Measurements from ENCODE around the gene ABCA2.

The ABCA2 gene

GRCh38 chr9:137040568-137040967, 12.5 kb upstream of the ABCA2 start:
- no peak for DNase-seq (ENCODE audit: low read depth)
- TF ChIP-seq CTCF (conservative IDR thresholded peaks at IDR 0.05; ENCODE audit: low read depth, low read length): no peak

DNA sequence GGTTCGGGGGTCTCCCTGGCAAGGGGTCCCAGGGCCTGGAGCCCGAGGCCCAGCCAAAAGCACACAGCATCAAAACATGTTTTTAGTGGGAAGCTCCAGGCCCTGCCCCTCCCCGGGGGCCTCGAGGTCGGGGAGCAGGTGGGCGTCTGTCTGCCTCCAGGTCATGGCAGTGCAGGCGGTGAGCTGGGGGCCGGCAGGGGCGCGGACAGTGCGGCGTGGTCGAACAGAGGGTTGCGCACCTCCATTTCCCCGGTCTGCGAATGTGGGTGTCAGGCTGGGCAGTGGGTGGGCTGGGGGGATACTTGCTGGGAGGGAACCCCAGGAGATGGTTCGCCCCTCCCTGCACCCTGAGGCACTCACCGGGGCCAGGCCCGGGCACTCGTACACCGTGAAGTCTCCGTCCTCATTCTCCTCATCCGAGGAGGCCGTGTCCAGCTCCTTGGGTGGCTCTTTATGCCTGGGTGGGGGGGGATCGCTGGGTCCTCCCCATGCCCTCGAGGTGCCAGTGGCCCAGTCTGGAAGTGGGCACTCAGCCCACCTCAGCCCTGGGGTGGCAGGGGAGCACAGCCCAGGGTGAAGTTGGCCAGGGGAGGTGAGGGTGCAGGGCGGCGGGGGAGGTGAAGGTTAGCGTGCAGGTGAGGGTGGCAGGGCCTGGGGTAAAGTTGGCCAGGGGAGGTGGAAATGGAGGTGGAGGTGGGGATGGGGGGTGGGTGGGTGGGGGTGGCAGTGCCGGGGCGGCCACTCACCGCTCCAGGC, 11.8 kb upstream of the ABCA2 start:
- no peak for DNase-seq (ENCODE audit: low read depth)
- no peak overlapping the region for H3K4me3 ChIP-seq (ENCODE audit: low read depth, low read length)
- no peak for TF ChIP-seq CTCF (conservative IDR thresholded peaks at IDR 0.05; ENCODE audit: low read depth, low read length)

More at GRCh38 chr9:137040568-137040967, 12.5 kb upstream of the ABCA2 start:
- H3K4me3 ChIP-seq (ENCODE audit: low read depth, low read length): no peak overlapping the region

DNA sequence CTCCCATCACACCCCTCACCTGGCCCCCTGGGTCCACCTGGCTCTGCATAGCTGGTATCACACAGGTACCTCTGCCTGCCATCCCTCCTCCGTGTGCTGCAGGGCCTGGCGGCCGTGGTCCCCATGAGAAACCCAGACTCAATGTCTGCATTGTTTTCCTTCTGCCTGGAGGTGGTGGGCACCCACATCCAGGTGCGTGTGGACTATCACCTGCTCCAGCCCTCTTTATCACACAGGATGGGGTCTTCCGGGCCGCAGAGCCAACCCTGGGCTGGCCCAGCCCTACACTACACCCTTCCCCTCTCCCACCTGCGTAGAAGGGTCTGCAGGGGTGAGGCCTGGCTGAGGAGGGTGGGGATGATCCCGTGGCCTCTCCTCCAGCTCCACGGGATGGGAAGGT, 10.9 kb upstream of the ABCA2 start:
- DNase-seq (ENCODE audit: low read depth): no peak
- no peak for TF ChIP-seq CTCF (conservative IDR thresholded peaks at IDR 0.05; ENCODE audit: low read depth, low read length)
- H3K4me3 ChIP-seq (ENCODE audit: low read depth, low read length): no peak overlapping the region

DNA sequence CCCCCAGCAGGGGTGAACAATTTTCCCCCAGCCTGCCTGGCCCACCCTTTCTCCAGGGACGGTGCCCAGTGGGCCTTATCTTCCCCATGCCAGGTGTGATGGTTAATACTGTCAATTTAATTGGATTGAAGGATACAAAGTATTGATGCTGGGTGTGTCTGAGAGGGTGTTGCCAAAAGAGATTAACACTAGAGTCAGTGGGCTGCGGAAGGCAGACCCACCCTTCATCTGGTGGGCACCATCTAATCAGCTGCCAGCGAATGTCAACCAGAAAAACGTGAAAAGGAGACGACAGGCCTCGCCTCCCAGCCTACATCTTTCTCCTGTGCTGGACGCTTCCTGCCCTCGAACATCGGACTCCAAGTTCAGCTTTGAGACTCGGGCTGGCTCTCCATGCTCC, 9.4 kb upstream of the ABCA2 start:
- no peak overlapping the region for H3K4me3 ChIP-seq (ENCODE audit: low read depth, low read length)
- no peak for DNase-seq (ENCODE audit: low read depth)
- TF ChIP-seq CTCF (conservative IDR thresholded peaks at IDR 0.05; ENCODE audit: low read depth, low read length): no peak

DNA sequence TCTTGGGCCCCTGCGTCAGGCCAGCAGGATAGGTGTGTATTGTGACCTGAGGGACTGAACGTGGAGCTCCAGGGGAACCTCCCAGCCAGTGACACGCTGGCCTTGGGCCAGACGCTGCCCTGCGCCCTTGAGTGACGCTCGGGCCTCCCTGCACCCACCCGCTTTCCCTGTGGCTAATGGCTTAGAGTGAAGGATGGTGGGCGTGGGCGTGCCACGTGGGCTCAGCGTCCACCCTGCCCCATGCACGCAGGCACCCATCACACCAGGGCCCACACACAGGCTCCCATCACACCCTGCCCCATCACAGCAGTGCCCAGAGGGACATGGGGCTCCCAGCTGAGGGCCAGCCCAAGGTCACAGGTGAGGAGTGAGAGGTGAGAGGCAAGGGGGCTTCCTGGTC, 9.0 kb upstream of the ABCA2 start:
- TF ChIP-seq CTCF (conservative IDR thresholded peaks at IDR 0.05; ENCODE audit: low read depth, low read length): no peak
- H3K4me3 ChIP-seq (ENCODE audit: low read depth, low read length): no peak overlapping the region
- DNase-seq (ENCODE audit: low read depth): no peak

- no peak for TF ChIP-seq CTCF (conservative IDR thresholded peaks at IDR 0.05; ENCODE audit: low read depth, low read length)
- no peak for DNase-seq (ENCODE audit: low read depth)
- H3K4me3 ChIP-seq (ENCODE audit: low read depth, low read length): no peak overlapping the region
Observed at GRCh38 chr9:137035937-137036336, 7.9 kb upstream of the ABCA2 start.

DNA sequence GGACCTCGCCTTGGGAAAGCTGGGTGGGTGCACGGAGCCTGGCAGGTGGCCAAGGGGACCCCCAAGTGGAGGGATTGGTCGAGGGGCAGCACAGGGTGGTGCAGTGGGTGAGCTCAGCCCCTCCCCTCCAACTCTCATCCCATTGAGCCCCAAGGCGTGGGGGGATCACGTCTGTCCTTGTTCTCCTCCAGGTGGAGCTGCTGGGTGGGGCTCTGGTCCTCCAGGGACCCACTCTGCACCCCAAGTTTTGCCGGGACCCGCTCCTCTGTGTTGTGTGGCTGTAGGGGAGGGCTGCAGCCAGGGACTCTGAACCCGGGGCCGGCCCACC, 7.4 kb upstream of the ABCA2 start:
- H3K4me3 ChIP-seq (ENCODE audit: low read depth, low read length): no peak overlapping the region
- TF ChIP-seq CTCF (conservative IDR thresholded peaks at IDR 0.05; ENCODE audit: low read depth, low read length): no peak
- DNase-seq (ENCODE audit: low read depth): no peak

Data from choroid plexus epithelial cell (primary cell).